Keratinocyte (primary cell): Measurements from ENCODE around the gene ZBTB39. TPM values are rescaled to one million over a fixed set of nuclear protein-coding genes. Genes with fewer than 3 reads are reported as not detected.

Experiments used
- DNase-seq: peaks from one replicate; pipeline ENCODE4 v3.0.0-alpha.2; 2011; ENCODE audit warnings: low read depth, missing footprints, low spot score
- FAIRE-seq: peaks from 2 replicates; lab custom pipeline; 2011; peaks lifted over from hg19 to GRCh38; lab: Jason Lieb, UNC
- H2AFZ ChIP-seq: 2 replicates; pipeline ENCODE4 v1.6.0; 2012; ENCODE audit warnings: low read length, control low read depth, inconsistent platforms; ENCODE audit not compliant: control insufficient read depth
- H3K27ac ChIP-seq: 2 replicates; pipeline ENCODE4 v1.5.1; 2011; ENCODE audit warnings: low read length; ENCODE audit not compliant: control insufficient read depth, insufficient read depth
- H3K27me3 ChIP-seq: 3 replicates; pipeline ENCODE4 v1.6.0; 2011; ENCODE audit warnings: low read length; ENCODE audit not compliant: control insufficient read depth, insufficient read depth; ENCODE audit errors: extremely low read depth
- H3K36me3 ChIP-seq, 2 experiments: 2 replicates in 1 of 2; 3 replicates in 1 of 2; pipeline ENCODE4 v1.5.1; 2011; ENCODE audit warnings: low read length in 2 of 2, mild to moderate bottlenecking in 1 of 2; ENCODE audit not compliant: control insufficient read depth in 2 of 2, insufficient read depth in 2 of 2; ENCODE audit errors: extremely low read depth in 1 of 2
- H3K4me1 ChIP-seq: 3 replicates; pipeline ENCODE4 v1.5.1; 2011; ENCODE audit warnings: low read length; ENCODE audit not compliant: control insufficient read depth, insufficient read depth; ENCODE audit errors: extremely low read depth
- H3K4me2 ChIP-seq: 3 replicates; pipeline ENCODE4 v1.6.0; 2011; ENCODE audit warnings: low read depth, low read length; ENCODE audit not compliant: control insufficient read depth, insufficient read depth; ENCODE audit errors: extremely low read depth
- H3K4me3 ChIP-seq, 3 experiments: fragments of 200-600 bp in 1 of 3; sonication (generic) in 1 of 3; 2 replicates in 2 of 3; 3 replicates in 1 of 3; pipeline ENCODE4 v1.5.1; 2011 to 2016; ENCODE audit warnings: low read length in 3 of 3, mild to moderate bottlenecking in 3 of 3, control low read depth in 2 of 3, inconsistent platforms in 1 of 3, low read depth in 1 of 3, mixed read lengths in 1 of 3, mixed run types in 1 of 3, moderate library complexity in 1 of 3; ENCODE audit not compliant: control insufficient read depth in 2 of 3, insufficient read depth in 2 of 3; ENCODE audit errors: extremely low read depth in 1 of 3
- H3K79me2 ChIP-seq: 2 replicates; pipeline ENCODE4 v1.6.0; 2012; ENCODE audit warnings: low read length; ENCODE audit not compliant: control insufficient read depth, insufficient read depth
- H3K9ac ChIP-seq: 3 replicates; pipeline ENCODE4 v1.6.0; 2011; ENCODE audit warnings: low read length; ENCODE audit not compliant: control insufficient read depth, insufficient read depth; ENCODE audit errors: extremely low read depth
- H3K9me1 ChIP-seq: 3 replicates; pipeline ENCODE4 v1.6.0; 2011; ENCODE audit warnings: low read length; ENCODE audit not compliant: control insufficient read depth, insufficient read depth; ENCODE audit errors: extremely low read depth
- H3K9me3 ChIP-seq: 2 replicates; pipeline ENCODE4 v1.5.1; 2012; ENCODE audit warnings: low read depth, low read length; ENCODE audit not compliant: control insufficient read depth
- H4K20me1 ChIP-seq: 3 replicates; pipeline ENCODE4 v1.6.0; 2011; ENCODE audit warnings: low read length; ENCODE audit not compliant: control insufficient read depth, insufficient read depth; ENCODE audit errors: extremely low read depth
- CTCF ChIP-seq, 3 experiments: IDR thresholded peaks in 1 of 3; conservative IDR thresholded peaks in 1 of 3; optimal IDR thresholded peaks in 1 of 3; 2 replicates in 2 of 3; 3 replicates in 1 of 3; pipeline versions ENCODE3 to v1.5.1; 2011; ENCODE audit warnings: low read length in 3 of 3, mild to moderate bottlenecking in 3 of 3, moderate library complexity in 2 of 3, control low read depth in 1 of 3, inconsistent platforms in 1 of 3; ENCODE audit not compliant: insufficient read depth in 2 of 3; ENCODE audit errors: extremely low read depth in 1 of 3
- EZH2 ChIP-seq: IDR thresholded peaks from one replicate; pipeline ENCODE4 v1.6.1; 2012; ENCODE audit warnings: inconsistent platforms, mild to moderate bottlenecking, low read length, moderate library complexity
- dilution Hi-C: fragments of 300-500 bp; cut with MboI; formaldehyde crosslinking; loops from one replicate; pipeline ENCODE4 v1.7.0; 2020; ENCODE audit warnings: low sequenced_read_pairs; ENCODE audit not compliant: extremely low pct_ligation_motif_present
- polyA plus RNA-seq, 5 experiments: library from polyadenylated mRNA; depleted of rRNA in 3 of 5; stranded (reverse) in 3 of 5; stranded (forward) in 1 of 5; unstranded in 1 of 5; fragments of >200 nt; gene quantifications; 1 replicate in 1 of 5; 2 replicates in 3 of 5; 3 replicates in 1 of 5; pipeline versions ENCODE4 v1.2.1 to v1.2.3, GENCODE V29; 2011 to 2012; ENCODE audit warnings: missing spikeins in 2 of 5, low read depth in 1 of 5, low replicate concordance in 1 of 5

The ZBTB39 gene
- polyA plus RNA-seq, 1 donor (not counting 4 experiments of a cell fraction or from before 2014, with no cell fraction given): 4.1 TPM

GRCh38 chr12:57003395-57003794, 3.0 kb downstream of the ZBTB39 start:
- Histone ChIP-seq H3K4me1 (peaks cover 6% of the 10 kb centered on the region), H4K20me1 (no peaks in the 10 kb centered on the region), H3K9me1 (no peaks in the 10 kb centered on the region), H3K27me3 (no peaks in the 10 kb centered on the region), H3K36me3 (peaks cover 17 to 25% of the 10 kb centered on the region in 2 experiments), H2AFZ (no peak overlapping the region), H3K79me2 (peaks cover 26% of the 10 kb centered on the region), H3K27ac (no peak overlapping the region), H3K4me3 (no peak overlapping the region), H3K4me2 (no peak overlapping the region), H3K9me3 (no peaks in the 10 kb centered on the region), H3K9ac (no peak overlapping the region)
- DNase-seq (no peak), FAIRE-seq (no peak)
- dilution Hi-C loops: loop anchor here (10.0 kb wide), 1 partner anchor 249 kb away; the partner anchor contains the start of gene PRIM1
- no peak for TF ChIP-seq EZH2
- TF ChIP-seq CTCF (optimal IDR thresholded peaks at IDR 0.05 in 1 of 3, IDR thresholded peaks at IDR 0.05 in 1 of 3, conservative IDR thresholded peaks at IDR 0.05 in 1 of 3; ENCODE audit: extremely low read depth in 1 of 3, insufficient read depth in 2 of 3, low read length in 3 of 3): no peak

DNA sequence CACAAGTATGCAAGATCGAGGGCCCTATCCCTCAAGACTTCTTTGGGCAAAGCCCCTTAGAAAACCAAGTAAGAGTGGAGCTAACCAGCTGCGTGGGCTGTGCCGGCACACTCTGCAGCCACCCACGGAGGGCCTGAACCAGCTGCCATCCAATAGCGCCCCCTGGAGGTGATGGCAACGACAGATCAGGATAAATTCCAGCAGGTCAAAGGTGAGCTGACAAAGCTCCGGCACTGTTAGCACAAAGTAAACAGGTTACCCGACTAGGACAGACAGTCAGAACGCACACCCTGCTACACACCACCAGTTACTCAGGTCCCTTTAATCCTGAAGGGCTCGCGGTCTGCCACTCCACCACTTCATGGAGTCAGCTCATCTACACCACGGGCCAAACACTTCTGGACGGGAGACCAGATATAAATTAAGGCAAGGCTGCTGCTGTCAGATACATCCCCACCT, 4.9 kb downstream of the ZBTB39 start:
- Histone ChIP-seq H3K4me3 (no peak overlapping the region), H3K36me3 (peaks cover 17 to 25% of the 10 kb centered on the region in 2 experiments), H3K4me1 (peaks cover 6% of the 10 kb centered on the region), H3K27me3 (no peaks in the 10 kb centered on the region), H3K79me2 (peaks cover 26% of the 10 kb centered on the region), H3K9me3 (no peaks in the 10 kb centered on the region), H2AFZ (no peak overlapping the region), H3K27ac (no peak overlapping the region), H3K9me1 (no peaks in the 10 kb centered on the region), H3K4me2 (no peak overlapping the region), H4K20me1 (no peaks in the 10 kb centered on the region), H3K9ac (no peak overlapping the region)
- dilution Hi-C loops: loop anchor here (10.0 kb wide), 1 partner anchor 247 kb away; the partner anchor contains the start of gene PRIM1
- DNase-seq (peak; percentile 23), FAIRE-seq (peak; percentile 34)
- TF ChIP-seq EZH2 (no peak), CTCF (optimal IDR thresholded peaks at IDR 0.05 in 1 of 3, IDR thresholded peaks at IDR 0.05 in 1 of 3, conservative IDR thresholded peaks at IDR 0.05 in 1 of 3; ENCODE audit: extremely low read depth in 1 of 3, insufficient read depth in 2 of 3, low read length in 3 of 3) (peak; percentile 85 to 91 (median 88))
